HepG2 (cell line): ENCODE results near the gene RDH16.

Experiments
- CCAR2 ChIP-seq: fragments of 200-400 bp; formaldehyde crosslinking; optimal IDR thresholded peaks from 2 replicates; pipeline ENCODE3; 2018; ENCODE audit warnings: low read depth, mild to moderate bottlenecking, low read length, moderate library complexity
- CTCF ChIP-seq: sonication (generic); formaldehyde crosslinking; IDR thresholded peaks from 2 replicates; pipeline ENCODE4 v1.5.0; 2020; ENCODE audit warnings: mild to moderate bottlenecking, missing genetic modification reagents, moderate library complexity
- E2F5 ChIP-seq: sonication (generic); formaldehyde crosslinking; conservative IDR thresholded peaks from 2 replicates; pipeline ENCODE4 v1.4.0; 2020; ENCODE audit warnings: missing genetic modification reagents
- KDM3A ChIP-seq: IDR thresholded peaks from 2 replicates; pipeline ENCODE4 v1.6.1; 2018; ENCODE audit warnings: low read depth, missing compliant biosample characterization
- NFIB ChIP-seq: sonication (generic); formaldehyde crosslinking; IDR thresholded peaks from 2 replicates; pipeline ENCODE4 v1.9.0; 2021; ENCODE audit warnings: missing genetic modification reagents, mild to moderate bottlenecking, borderline replicate concordance
- NR0B2 ChIP-seq: sonication (generic); formaldehyde crosslinking; IDR thresholded peaks from 2 replicates; pipeline ENCODE4 v1.4.0; 2020; ENCODE audit warnings: mild to moderate bottlenecking, missing genetic modification reagents
- POLR2A ChIP-seq, 2 experiments: IDR thresholded peaks; 2 replicates each; pipeline ENCODE4 v1.6.1; 2011; ENCODE audit warnings: low read depth in 2 of 2, low read length in 2 of 2, mild to moderate bottlenecking in 1 of 2, moderate library complexity in 1 of 2; ENCODE audit not compliant: insufficient read depth in 1 of 2
- POLR2AphosphoS5 ChIP-seq: IDR thresholded peaks from 2 replicates; pipeline ENCODE4 v1.6.1; 2012; ENCODE audit warnings: low read depth, low read length
- SP1 ChIP-seq, 2 experiments: fragments of 450-650 bp in 1 of 2; sonication (generic) in 1 of 2; formaldehyde crosslinking in 1 of 2; IDR thresholded peaks; 2 replicates each; pipeline versions ENCODE4 v1.4.0 to v1.6.1; 2016 to 2020; ENCODE audit warnings: missing genetic modification reagents in 1 of 2
- ZNF17 ChIP-seq: sonication (generic); formaldehyde crosslinking; IDR thresholded peaks from 2 replicates; pipeline ENCODE4 v1.5.0; 2020; ENCODE audit warnings: mild to moderate bottlenecking, missing genetic modification reagents

GRCh38 chr12:57005980-57006808 lies 48.8 kb upstream of the RDH16 start, which contains the start of gene ZBTB39:
- TF ChIP-seq CCAR2 (no peak), SP1 (IDR thresholded peaks at IDR 0.05) (no peak), SP1 (CRISPR knock-in tag; IDR thresholded peaks at IDR 0.05) (no peak), NR0B2 (no peak), CTCF (CRISPR knock-in tag) (peak; percentile 66), POLR2AphosphoS5 (no peak), POLR2A (IDR thresholded peaks at IDR 0.05; ENCODE audit: insufficient read depth in 1 of 2, low read depth in 2 of 2, low read length in 2 of 2) (peak; percentile 54 to 68; a peak in 3 of 4 replicates), NFIB (CRISPR knock-in tag) (no peak), KDM3A (CRISPR knock-in tag) (no peak), E2F5 (CRISPR knock-in tag) (no peak), ZNF17 (CRISPR knock-in tag) (no peak)
